ENCODE data around the gene MPV17. TPM values are rescaled to one million over a fixed set of nuclear protein-coding genes. Genes with fewer than 3 reads are reported as not detected.
A peak's percentile ranks its signal among the peaks of the same experiment; 100 is the strongest.
"Not testable (repeated sequence)": the region's sequence is repeated elsewhere in the genome, so short reads cannot be mapped to it uniquely, and the experiment has no call there.

The MPV17 gene
- total and polyA plus RNA-seq, 4 experiments from 2014 or later = 89.3 to 162 (median 109) TPM

GRCh38 chr2:27323596-27324285 lies 844 bp upstream of the MPV17 start:
- H3K36me3 ChIP-seq (ENCODE audit: insufficient read depth, low read length) = peaks cover 14% of the 10 kb centered on the region
- ChIA-PET POLR2A (ENCODE audit: partially characterized antibody) (interaction anchor here (0.6 to 3.3 kb wide), 14 partner anchors 9 to 359 kb away, joined by 3 to 19 read pairs (median 9); partner anchors contain the start of genes AGBL5, EIF2B4, GTF3C2 and NRBP1), CTCF (ENCODE audit: partially characterized antibody) (interaction anchor here (1.5 to 1.9 kb wide), 2 partner anchors 21 to 58 kb away, joined by 4 to 17 read pairs; no protein-coding TSS in a partner anchor)
- intact Hi-C loops (cut with micrococcal nuclease) = loop anchor here (1.0 kb wide), 2 partner anchors 33 to 166 kb away; partner anchors contain the start of genes GTF3C2 and IFT172
- H3K9me3 Mint-ChIP-seq = peaks cover 0 to 2% (median 0%) of the 10 kb centered on the region in 8 donors
- H3K4me3 Mint-ChIP-seq = peak overlapping the region; percentile 95 to 100 (median 96)
- H3K36me3 Mint-ChIP-seq = peaks cover 21 to 40% of the 10 kb centered on the region in 2 donors
- no peak for DNase-seq
- H3K4me1 Mint-ChIP-seq = peaks cover 12 to 28% (median 18%) of the 10 kb centered on the region in 4 donors
- no peaks in the 10 kb centered on the region for H3K27me3 ChIP-seq (ENCODE audit: insufficient read depth, low read length)
- H3K27me3 Mint-ChIP-seq = no peaks in the 10 kb centered on the region
- H3K4me3 ChIP-seq (ENCODE audit: low read length in 2 of 2) = peak overlapping the region; percentile 81 to 97
- peak overlapping the region; percentile 96 to 100 (median 98) for H3K27ac Mint-ChIP-seq
- peak overlapping the region; percentile 95 for H3K27ac ChIP-seq (ENCODE audit: low read depth, low read length)
- H3K9me3 ChIP-seq (ENCODE audit: control insufficient read depth in 1 of 2, low read length in 2 of 2) = no peaks in the 10 kb centered on the region
- peaks cover 25% of the 10 kb centered on the region for H3K4me1 ChIP-seq (ENCODE audit: insufficient read depth, low read length)

GRCh38 chr2:27322301-27322765 lies 564 bp downstream of the MPV17 start:
- POLR2A ChIA-PET (ENCODE audit: partially characterized antibody) = interaction anchor here (0.6 to 3.3 kb wide), 20 partner anchors 10 to 359 kb away, joined by 3 to 19 read pairs (median 5); partner anchors contain the start of genes AGBL5, EIF2B4, GTF3C2 and NRBP1
- CTCF ChIA-PET (ENCODE audit: partially characterized antibody) = interaction anchor here (1.0 to 1.9 kb wide), 3 partner anchors 19 to 49 kb away, joined by 3 to 17 read pairs (median 4); no protein-coding TSS in a partner anchor
- Mint-ChIP-seq H3K27ac (peak overlapping the region; percentile 96 to 100 (median 98)), H3K36me3 (peaks cover 13 to 29% of the 10 kb centered on the region in 2 donors), H3K4me3 (peak overlapping the region; percentile 95 to 100 (median 96)), H3K27me3 (no peaks in the 10 kb centered on the region), H3K9me3 (peaks cover 0 to 2% (median 0%) of the 10 kb centered on the region in 8 donors), H3K4me1 (peaks cover 12 to 28% (median 18%) of the 10 kb centered on the region in 4 donors)
- peak in 2 of 5 donors; percentile 6 to 12 for DNase-seq
- no peaks in the 10 kb centered on the region for H3K27me3 ChIP-seq (ENCODE audit: insufficient read depth, low read length)
- intact Hi-C loops (cut with micrococcal nuclease) = loop anchor here (1.0 kb wide), 1 partner anchor 48 kb away; the partner anchor contains the start of genes EIF2B4 and SNX17
- peaks cover 25% of the 10 kb centered on the region for H3K4me1 ChIP-seq (ENCODE audit: insufficient read depth, low read length)
- H3K9me3 ChIP-seq (ENCODE audit: control insufficient read depth in 1 of 2, low read length in 2 of 2) = no peaks in the 10 kb centered on the region
- H3K4me3 ChIP-seq (ENCODE audit: low read length in 2 of 2) = peak overlapping the region; percentile 81 to 97
- peaks cover 3% of the 10 kb centered on the region for H3K36me3 ChIP-seq (ENCODE audit: insufficient read depth, low read length)
- H3K27ac ChIP-seq (ENCODE audit: low read depth, low read length) = peak overlapping the region; percentile 95

- Histone ChIP-seq H3K27me3 (ENCODE audit: insufficient read depth, low read length) (no peaks in the 10 kb centered on the region), H3K4me1 (ENCODE audit: insufficient read depth, low read length) (peaks cover 25% of the 10 kb centered on the region), H3K4me3 (ENCODE audit: low read length in 2 of 2) (no peak overlapping the region), H3K9me3 (ENCODE audit: control insufficient read depth in 1 of 2, low read length in 2 of 2) (no peaks in the 10 kb centered on the region), H3K36me3 (ENCODE audit: insufficient read depth, low read length) (no peaks in the 10 kb centered on the region), H3K27ac (ENCODE audit: low read depth, low read length) (no peak overlapping the region)
- ChIA-PET CTCF (ENCODE audit: partially characterized antibody) (interaction anchor here (3.5 kb wide), 1 partner anchor 17 kb away, joined by 29 read pairs; no protein-coding TSS in a partner anchor), POLR2A (ENCODE audit: partially characterized antibody) (no interaction called here)
- Mint-ChIP-seq H3K27me3 (no peaks in the 10 kb centered on the region), H3K27ac (peak overlapping the region in 5 of 7 donors; percentile 6 to 83 (median 72)), H3K4me3 (peak overlapping the region in 3 of 8 donors; percentile 46 to 100 (median 96)), H3K4me1 (peaks cover 12 to 28% (median 18%) of the 10 kb centered on the region in 4 donors), H3K36me3 (peaks cover 5 to 21% of the 10 kb centered on the region in 2 donors), H3K9me3 (peaks cover 0 to 2% (median 0%) of the 10 kb centered on the region in 8 donors)
- intact Hi-C loops (cut with micrococcal nuclease) = no loop called here
- DNase-seq = no peak
These were observed 1.8 kb downstream of the MPV17 start for GRCh38 chr2:27320958-27321543.

- intact Hi-C loops (cut with micrococcal nuclease); H3K27me3 ChIP-seq (ENCODE audit: insufficient read depth, low read length); H3K27ac Mint-ChIP-seq; H3K27ac ChIP-seq (ENCODE audit: low read depth, low read length); H3K9me3 ChIP-seq (ENCODE audit: control insufficient read depth in 1 of 2, low read length in 2 of 2); H3K27me3 Mint-ChIP-seq; H3K4me3 Mint-ChIP-seq; H3K9me3 Mint-ChIP-seq; DNase-seq; H3K36me3 ChIP-seq (ENCODE audit: insufficient read depth, low read length); H3K4me3 ChIP-seq (ENCODE audit: low read length in 2 of 2); POLR2A ChIA-PET (ENCODE audit: partially characterized antibody): not testable (repeated sequence)
- H3K4me1 Mint-ChIP-seq = peaks cover 12 to 28% (median 18%) of the 10 kb centered on the region in 4 donors
- peaks cover 10 to 15% of the 10 kb centered on the region in 2 donors for H3K36me3 Mint-ChIP-seq
- CTCF ChIA-PET (ENCODE audit: partially characterized antibody) = interaction anchor here (3.5 kb wide), 1 partner anchor 16 kb away, joined by 29 read pairs; no protein-coding TSS in a partner anchor
- peaks cover 25% of the 10 kb centered on the region for H3K4me1 ChIP-seq (ENCODE audit: insufficient read depth, low read length)
These were observed 3.1 kb downstream of the MPV17 start for GRCh38 chr2:27319839-27320238.

GRCh38 chr2:27316655-27317412 lies 6.1 kb downstream of the MPV17 start:
- Mint-ChIP-seq H3K36me3 (peaks cover 10 to 20% of the 10 kb centered on the region in 2 donors), H3K27me3 (no peaks in the 10 kb centered on the region), H3K27ac (no peak overlapping the region), H3K9me3 (peaks cover 0 to 2% (median 0%) of the 10 kb centered on the region in 8 donors), H3K4me1 (peaks cover 4 to 8% (median 6%) of the 10 kb centered on the region in 4 donors), H3K4me3 (no peak overlapping the region)
- DNase-seq = no peak
- Histone ChIP-seq H3K36me3 (ENCODE audit: insufficient read depth, low read length) (no peaks in the 10 kb centered on the region), H3K27ac (ENCODE audit: low read depth, low read length) (no peak overlapping the region), H3K9me3 (ENCODE audit: control insufficient read depth in 1 of 2, low read length in 2 of 2) (no peaks in the 10 kb centered on the region), H3K27me3 (ENCODE audit: insufficient read depth, low read length) (no peaks in the 10 kb centered on the region), H3K4me3 (ENCODE audit: low read length in 2 of 2) (no peak overlapping the region), H3K4me1 (ENCODE audit: insufficient read depth, low read length) (peaks cover 8% of the 10 kb centered on the region)
- ChIA-PET POLR2A (ENCODE audit: partially characterized antibody) (no interaction called here), CTCF (ENCODE audit: partially characterized antibody) (interaction anchor here (1.3 kb wide), 1 partner anchor 14 kb away, joined by 3 read pairs; no protein-coding TSS in a partner anchor)
- intact Hi-C loops (cut with micrococcal nuclease) = no loop called here

GRCh38 chr2:27315122-27315521 lies 7.8 kb downstream of the MPV17 start:
- H3K4me1 Mint-ChIP-seq = peaks cover 0 to 1% (median 0%) of the 10 kb centered on the region in 4 donors
- intact Hi-C loops (cut with micrococcal nuclease) = no loop called here
- H3K36me3 Mint-ChIP-seq = peaks cover 14 to 26% of the 10 kb centered on the region in 2 donors
- no peak overlapping the region for H3K4me3 Mint-ChIP-seq
- Histone ChIP-seq H3K4me3 (ENCODE audit: low read length in 2 of 2) (no peak overlapping the region), H3K27ac (ENCODE audit: low read depth, low read length) (no peak overlapping the region), H3K9me3 (ENCODE audit: control insufficient read depth in 1 of 2, low read length in 2 of 2) (no peaks in the 10 kb centered on the region), H3K36me3 (ENCODE audit: insufficient read depth, low read length) (no peaks in the 10 kb centered on the region), H3K4me1 (ENCODE audit: insufficient read depth, low read length) (no peaks in the 10 kb centered on the region), H3K27me3 (ENCODE audit: insufficient read depth, low read length) (no peaks in the 10 kb centered on the region)
- H3K9me3 Mint-ChIP-seq = no peaks in the 10 kb centered on the region
- DNase-seq = no peak
- H3K27me3 Mint-ChIP-seq = no peaks in the 10 kb centered on the region
- POLR2A ChIA-PET (ENCODE audit: partially characterized antibody) = interaction anchor here (1.7 kb wide), 1 partner anchor 8 kb away, joined by 5 read pairs; no protein-coding TSS in a partner anchor
- H3K27ac Mint-ChIP-seq = no peak overlapping the region
- CTCF ChIA-PET (ENCODE audit: partially characterized antibody) = interaction anchor here (1.3 to 4.6 kb wide), 2 partner anchors 12 to 22 kb away, joined by 4 to 23 read pairs; no protein-coding TSS in a partner anchor
